HG03025 (cell line): Measurements from ENCODE around the gene TREML4.
"Not testable (repeated sequence)": the region's sequence is repeated elsewhere in the genome, so short reads cannot be mapped to it uniquely, and the experiment has no call there.

ENCODE experiments used
- ATAC-seq: cut with Tn5 transposase; IDR thresholded peaks from one replicate; pipeline ENCODE4 v1.9.1; 2021; ENCODE audit warnings: mild to moderate bottlenecking, moderate library complexity; ENCODE audit not compliant: unreplicated experiment, low FRiP score

Gene TREML4

GRCh38 chr6:41228096-41228495, at the start of gene TREML4:
TSS of gene TREML4 (plus strand) at chr6:41228349. CDS start at chr6:41228428, 79 bp downstream.
- no peak for ATAC-seq

- ATAC-seq, result no peak
Observed at GRCh38 chr6:41179163-41179562, 49.0 kb upstream of the TREML4 start.

- no peak for ATAC-seq
Observed at GRCh38 chr6:41181566-41181965, 46.6 kb upstream of the TREML4 start.

- no peak for ATAC-seq
Observed at GRCh38 chr6:41182069-41183034, 45.8 kb upstream of the TREML4 start.

GRCh38 chr6:41184761-41185160, 43.4 kb upstream of the TREML4 start:
- ATAC-seq, result no peak

- ATAC-seq, result no peak
Observed at GRCh38 chr6:41186031-41186562, 42.1 kb upstream of the TREML4 start.

GRCh38 chr6:41187924-41188886, 39.9 kb upstream of the TREML4 start:
- ATAC-seq, result no peak

- ATAC-seq, result not testable (repeated sequence)
Observed at GRCh38 chr6:41189046-41189445, 39.1 kb upstream of the TREML4 start.

GRCh38 chr6:41189967-41190366, 38.2 kb upstream of the TREML4 start:
- ATAC-seq, result no peak

- no peak for ATAC-seq
Observed at GRCh38 chr6:41190791-41191190, 37.4 kb upstream of the TREML4 start.

- no peak for ATAC-seq
Observed at GRCh38 chr6:41191569-41191968, 36.6 kb upstream of the TREML4 start.

GRCh38 chr6:41193171-41193734, 34.9 kb upstream of the TREML4 start:
- ATAC-seq, result no peak

- no peak for ATAC-seq
Observed at GRCh38 chr6:41193884-41194283, 34.3 kb upstream of the TREML4 start.

- no peak for ATAC-seq
Observed at GRCh38 chr6:41194386-41194785, 33.8 kb upstream of the TREML4 start.

GRCh38 chr6:41197234-41197633, 30.9 kb upstream of the TREML4 start:
- no peak for ATAC-seq

- peak; percentile 47 for ATAC-seq
Observed at GRCh38 chr6:41199552-41200246, 28.4 kb upstream of the TREML4 start.

- ATAC-seq, result peak; percentile 21
Observed at GRCh38 chr6:41200296-41200900, 27.8 kb upstream of the TREML4 start.

GRCh38 chr6:41200901-41201763, 27.0 kb upstream of the TREML4 start, which contains the start of gene TREML2:
TSS of gene TREML2 (minus strand) at chr6:41201149. CDS start at chr6:41201008, 141 bp downstream.
- no peak for ATAC-seq
